HCT116 (cell line): ENCODE results near the gene LARP1. TPM values are rescaled to one million over a fixed set of nuclear protein-coding genes. Genes with fewer than 3 reads are reported as not detected.

Source experiments
- ATAC-seq: fragments of 200-7000 bp; cut with Tn5 transposase; 2 replicates; pipeline ENCODE4 v1.9.1; 2020; ENCODE audit warnings: mild to moderate bottlenecking, moderate library complexity
- Bru-seq: library from RNA; stranded (reverse); fragments of 400-500 nt; gene quantifications from one replicate; lab custom pipeline; 2021; lab: Mats Ljungman, UMichigan
- BruChase-seq, 2 experiments: library from RNA; stranded (reverse); fragments of 400-500 nt; gene quantifications; one replicate each; lab custom pipeline; 2021; lab: Mats Ljungman, UMichigan
- BruUV-seq: library from RNA; stranded (reverse); fragments of 400-500 nt; replicated peaks from 2 replicates; lab custom pipeline; 2021; lab: Mats Ljungman, UMichigan
- CTCF ChIA-PET: fragments of 300-600 bp; sonication (Branson Sonifier 250); formaldehyde crosslinking; loops from one replicate; lab custom pipeline; 2021; ENCODE audit warnings: antibody characterized with exemption; lab: Charles Lee
- POLR2A ChIA-PET: fragments of 300-600, 350-600 bp; sonication (Branson Sonifier 250); formaldehyde crosslinking; loops from one replicate; lab custom pipeline; 2021; ENCODE audit warnings: antibody characterized with exemption; lab: Charles Lee
- RAD21 ChIA-PET, 2 experiments: fragments of 300-600 bp; sonication (Branson Sonifier 250); formaldehyde crosslinking; loops; one replicate each; lab custom pipeline; 2023; ENCODE audit warnings: low total read pairs in 2 of 2; ENCODE audit not compliant: uncharacterized antibody in 2 of 2, unreplicated experiment in 2 of 2, low non-redundant PET in 1 of 2; lab: Charles Lee
- DNase-seq: peaks from one replicate; pipeline ENCODE4 v3.0.0-alpha.2; 2010; ENCODE audit warnings: low read depth, low spot score
- H2AFZ ChIP-seq: fragments of 200-600 bp; shearing (Covaris generic), sonication (generic); 2 replicates; pipeline ENCODE4 v1.6.1; 2017; ENCODE audit warnings: low read depth, mixed run types, mixed read lengths, antibody characterized with exemption, low read length; ENCODE audit not compliant: poor library complexity, severe bottlenecking
- H3K27ac ChIP-seq: 2 replicates; pipeline ENCODE4 v1.5.1; 2012; ENCODE audit warnings: low read depth, low read length
- H3K27me3 ChIP-seq: fragments of 200-600 bp; sonication (generic); 2 replicates; pipeline ENCODE4 v1.6.1; 2016; ENCODE audit warnings: mixed run types, low read length, mixed read lengths; ENCODE audit not compliant: insufficient read depth
- H3K36me3 ChIP-seq, 2 experiments: fragments of 200-500 bp in 1 of 2; fragments of 200-600 bp in 1 of 2; sonication (Bioruptor generic) in 1 of 2; sonication (generic) in 1 of 2; 2 replicates each; pipeline versions ENCODE4 v1.5.1 to v1.6.1; 2014 to 2016; ENCODE audit warnings: low read length in 2 of 2, inconsistent platforms in 1 of 2, mixed read lengths in 1 of 2, mixed run types in 1 of 2; ENCODE audit not compliant: insufficient read depth in 2 of 2, control insufficient read depth in 1 of 2
- H3K4me1 ChIP-seq, 2 experiments: fragments of 200-600 bp in 1 of 2; sonication (generic) in 1 of 2; 2 replicates each; pipeline versions ENCODE4 v1.5.1 to v1.6.1; 2012 to 2017; ENCODE audit warnings: low read length in 2 of 2, inconsistent platforms in 1 of 2, mild to moderate bottlenecking in 1 of 2, mixed read lengths in 1 of 2, mixed run types in 1 of 2, moderate library complexity in 1 of 2; ENCODE audit not compliant: insufficient read depth in 2 of 2, control insufficient read depth in 1 of 2
- H3K4me2 ChIP-seq: fragments of 200-600 bp; sonication (generic); 2 replicates; pipeline ENCODE4 v1.6.1; 2017; ENCODE audit warnings: mixed run types, low read length, mixed read lengths
- H3K4me3 ChIP-seq, 2 experiments: fragments of 200-600 bp in 1 of 2; sonication (generic) in 1 of 2; replicated peaks in 1 of 2; 2 replicates each; pipeline ENCODE4 v1.5.1; 2011 to 2016; ENCODE audit warnings: low read length in 2 of 2, control low read depth in 1 of 2, low read depth in 1 of 2, mild to moderate bottlenecking in 1 of 2, mixed read lengths in 1 of 2, mixed run types in 1 of 2
- H3K79me2 ChIP-seq: fragments of 200-600 bp; sonication (generic); 2 replicates; pipeline ENCODE4 v1.6.1; 2017; ENCODE audit warnings: mild to moderate bottlenecking, mixed run types, low read length, moderate library complexity, mixed read lengths; ENCODE audit not compliant: insufficient read depth
- H3K9ac ChIP-seq: fragments of 200-600 bp; sonication (generic); 2 replicates; pipeline ENCODE4 v1.6.1; 2016; ENCODE audit warnings: low read length, mixed read lengths
- H3K9me2 ChIP-seq: fragments of 200-600 bp; sonication (generic), shearing (Covaris generic); 2 replicates; pipeline ENCODE4 v1.6.1; 2017; ENCODE audit warnings: mixed run types, mild to moderate bottlenecking, moderate library complexity; ENCODE audit not compliant: insufficient read depth
- H3K9me3 ChIP-seq, 2 experiments: fragments of 200-500 bp in 1 of 2; fragments of 200-600 bp in 1 of 2; sonication (Bioruptor generic) in 1 of 2; sonication (generic) in 1 of 2; 2 replicates each; pipeline ENCODE4 v1.6.1; 2014 to 2017; ENCODE audit warnings: low read length in 2 of 2, mixed read lengths in 2 of 2, inconsistent platforms in 1 of 2, low read depth in 1 of 2, mild to moderate bottlenecking in 1 of 2, mixed run types in 1 of 2, moderate library complexity in 1 of 2; ENCODE audit not compliant: control insufficient read depth in 1 of 2, insufficient read depth in 1 of 2
- H4K20me1 ChIP-seq: fragments of 200-600 bp; sonication (generic), shearing (Covaris generic); 2 replicates; pipeline ENCODE4 v1.6.1; 2017; ENCODE audit warnings: mixed run types, mild to moderate bottlenecking, moderate library complexity; ENCODE audit not compliant: insufficient read depth
- CBX3 ChIP-seq: IDR thresholded peaks from 2 replicates; pipeline ENCODE4 v1.6.1; 2012; ENCODE audit warnings: low read depth
- CEBPB ChIP-seq: IDR thresholded peaks from 2 replicates; pipeline ENCODE4 v1.6.1; 2012; ENCODE audit warnings: low read depth
- EGR1 ChIP-seq: IDR thresholded peaks from 2 replicates; pipeline ENCODE4 v1.6.1; 2012; ENCODE audit warnings: low read depth
- ELF1 ChIP-seq: IDR thresholded peaks from 2 replicates; pipeline ENCODE4 v1.6.1; 2012; ENCODE audit warnings: low read depth, borderline replicate concordance
- EZH2 ChIP-seq: fragments of 200-600 bp; sonication (generic); IDR thresholded peaks from 2 replicates; pipeline ENCODE4 v1.6.1; 2017; ENCODE audit warnings: antibody characterized with exemption, mixed run types
- JUND ChIP-seq: IDR thresholded peaks from 2 replicates; pipeline ENCODE4 v1.6.1; 2012
- POLR2A ChIP-seq: IDR thresholded peaks from 2 replicates; pipeline ENCODE4 v1.7.0; 2011; ENCODE audit warnings: borderline replicate concordance; ENCODE audit not compliant: insufficient read depth, insufficient read length; ENCODE audit errors: extremely low read depth
- POLR2AphosphoS5 ChIP-seq: IDR thresholded peaks from 2 replicates; pipeline ENCODE4 v1.6.1; 2011; ENCODE audit warnings: mild to moderate bottlenecking, low read depth, low read length, moderate library complexity
- RAD21 ChIP-seq: IDR thresholded peaks from 2 replicates; pipeline ENCODE4 v1.6.1; 2012; ENCODE audit warnings: low read depth, mild to moderate bottlenecking
- SIN3A ChIP-seq: IDR thresholded peaks from 2 replicates; pipeline ENCODE4 v1.6.1; 2012; ENCODE audit warnings: low read depth
- SP1 ChIP-seq: IDR thresholded peaks from 2 replicates; pipeline ENCODE4 v1.6.1; 2012; ENCODE audit warnings: low read depth
- SRF ChIP-seq: IDR thresholded peaks from 2 replicates; pipeline ENCODE4 v1.6.1; 2012; ENCODE audit warnings: low read depth
- TCF7L2 ChIP-seq: IDR thresholded peaks from 2 replicates; pipeline ENCODE4 v1.7.0; 2011; ENCODE audit warnings: borderline replicate concordance, inconsistent platforms; ENCODE audit not compliant: insufficient read depth, insufficient read length; ENCODE audit errors: extremely low read depth
- YY1 ChIP-seq: IDR thresholded peaks from 2 replicates; pipeline ENCODE4 v1.6.1; 2011; ENCODE audit warnings: low read length, low read depth, moderate library complexity, mild to moderate bottlenecking; ENCODE audit not compliant: insufficient replicate concordance; ENCODE audit errors: extremely low read depth
- ZFX ChIP-seq: fragments of 450-650 bp; IDR thresholded peaks from 2 replicates; pipeline ENCODE4 v1.6.1; 2017
- ZNF274 ChIP-seq: fragments of 200-500 bp; sonication (Bioruptor generic); IDR thresholded peaks from 2 replicates; pipeline ENCODE4 v1.6.1; 2014; ENCODE audit warnings: mild to moderate bottlenecking, low read depth, low read length, inconsistent platforms
- intact Hi-C: fragments of 100-400 bp; cut with micrococcal nuclease; formaldehyde crosslinking; loops from 2 replicates; pipeline ENCODE4 v1.10.0; 2022
- long read RNA-seq: library from polyadenylated mRNA; unstranded; transcript quantifications from one replicate; pipeline ENCODE4 v2.0.0, GENCODE V29; 2021; ENCODE audit not compliant: unreplicated experiment
- polyA plus RNA-seq: library from polyadenylated mRNA; unstranded; fragments of >200 nt; gene quantifications from 2 replicates; pipeline ENCODE4 v1.2.1, GENCODE V29; 2012; ENCODE audit warnings: missing spikeins
- total RNA-seq: library from RNA; stranded (reverse); gene quantifications from one replicate; pipeline ENCODE4 v1.2.1, GENCODE V29; 2021; ENCODE audit not compliant: unreplicated experiment
- TF ChIP-seq, protein P1 (sequence below): IDR thresholded peaks from 2 replicates; pipeline ENCODE4 v1.6.1; 2011; ENCODE audit warnings: mild to moderate bottlenecking, low read length, moderate library complexity; ENCODE audit not compliant: insufficient replicate concordance; ENCODE audit errors: extremely low read depth
- TF ChIP-seq, protein P2 (sequence below): IDR thresholded peaks from 2 replicates; pipeline ENCODE4 v1.6.1; 2012
- TF ChIP-seq, protein P3 (sequence below): IDR thresholded peaks from 2 replicates; pipeline ENCODE4 v1.6.1; 2012
- TF ChIP-seq, protein P4 (sequence below), 3 experiments: fragments of 200-600 bp in 1 of 3; sonication (generic) in 1 of 3; IDR thresholded peaks in 2 of 3; conservative IDR thresholded peaks in 1 of 3; 2 replicates each; pipeline ENCODE4 v1.5.1; 2012 to 2017; ENCODE audit warnings: low read depth in 2 of 3, low read length in 2 of 3, antibody characterized with exemption in 1 of 3, borderline replicate concordance in 1 of 3, control low read depth in 1 of 3, mild to moderate bottlenecking in 1 of 3, mixed read lengths in 1 of 3, mixed run types in 1 of 3, moderate library complexity in 1 of 3; ENCODE audit not compliant: insufficient read depth in 1 of 3

LARP1 gene
- total RNA-seq (201 TPM), Bru-seq, nascent RNA (percentile 90 among the genes with signal in this experiment), BruChase-seq, experiment 1, labeled RNA remaining after a 6-hour chase (percentile 94 among the genes with signal in this experiment), BruChase-seq, experiment 2, labeled RNA remaining after a 2-hour chase (percentile 92 among the genes with signal in this experiment)
- polyA plus RNA-seq = 71.0 and 79.3 TPM in 2 replicates
- long read RNA-seq, partial matches to known transcripts = 32 of 151 reads
- long read RNA-seq, other reads (novel, unspliced or antisense) = 117 of 151 reads

GRCh38 chr5:154755361-154756008, at the start of gene LARP1:
Gene LARP1 (plus strand): TSS chr5:154755377. CDS start chr5:154755758, 381 bp downstream.
- ATAC-seq = peak; percentile 13
- Histone ChIP-seq H3K27ac (peak within 1 kb of the TSS; percentile 95), H4K20me1 (peaks cover 24% of the 10 kb centered on the region; the same call in 1 of the 2 replicates), H3K79me2 (peaks cover 61% of the 10 kb centered on the region), H3K4me2 (peak within 1 kb of the TSS; percentile 96), H3K9me3 (no peaks in the 10 kb centered on the region), H3K9ac (peak within 1 kb of the TSS; percentile 99), H3K4me1 (peaks cover 24 to 50% of the 10 kb centered on the region in 2 experiments), H3K36me3 (peaks cover 0 to 4% of the 10 kb centered on the region in 2 experiments; a peak in 1 of 4 replicates), H3K27me3 (no peaks in the 10 kb centered on the region), H3K9me2 (no peaks in the 10 kb centered on the region), H3K4me3 (peak within 1 kb of the TSS; percentile 90 to 92), H2AFZ (no peak within 1 kb of the TSS)
- no peak for DNase-seq
- TF ChIP-seq ZNF274 (no peak), YY1 (no peak), CEBPB (no peak), TCF7L2 (no peak), ZFX (no peak; the same call in 1 of the 2 replicates), EZH2 (no peak), SIN3A (no peak), JUND (no peak), POLR2A (no peak), POLR2AphosphoS5 (no peak; the same call in none of the 2 replicates), CBX3 (no peak), RAD21 (no peak), SP1 (no peak), SRF (no peak), ELF1 (no peak), EGR1 (no peak)
- TF ChIP-seq, protein P1, sequence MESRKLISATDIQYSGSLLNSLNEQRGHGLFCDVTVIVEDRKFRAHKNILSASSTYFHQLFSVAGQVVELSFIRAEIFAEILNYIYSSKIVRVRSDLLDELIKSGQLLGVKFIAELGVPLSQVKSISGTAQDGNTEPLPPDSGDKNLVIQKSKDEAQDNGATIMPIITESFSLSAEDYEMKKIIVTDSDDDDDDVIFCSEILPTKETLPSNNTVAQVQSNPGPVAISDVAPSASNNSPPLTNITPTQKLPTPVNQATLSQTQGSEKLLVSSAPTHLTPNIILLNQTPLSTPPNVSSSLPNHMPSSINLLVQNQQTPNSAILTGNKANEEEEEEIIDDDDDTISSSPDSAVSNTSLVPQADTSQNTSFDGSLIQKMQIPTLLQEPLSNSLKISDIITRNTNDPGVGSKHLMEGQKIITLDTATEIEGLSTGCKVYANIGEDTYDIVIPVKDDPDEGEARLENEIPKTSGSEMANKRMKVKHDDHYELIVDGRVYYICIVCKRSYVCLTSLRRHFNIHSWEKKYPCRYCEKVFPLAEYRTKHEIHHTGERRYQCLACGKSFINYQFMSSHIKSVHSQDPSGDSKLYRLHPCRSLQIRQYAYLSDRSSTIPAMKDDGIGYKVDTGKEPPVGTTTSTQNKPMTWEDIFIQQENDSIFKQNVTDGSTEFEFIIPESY = no peak
- TF ChIP-seq, protein P2, sequence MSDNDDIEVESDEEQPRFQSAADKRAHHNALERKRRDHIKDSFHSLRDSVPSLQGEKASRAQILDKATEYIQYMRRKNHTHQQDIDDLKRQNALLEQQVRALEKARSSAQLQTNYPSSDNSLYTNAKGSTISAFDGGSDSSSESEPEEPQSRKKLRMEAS = no peak
- TF ChIP-seq, protein P3, sequence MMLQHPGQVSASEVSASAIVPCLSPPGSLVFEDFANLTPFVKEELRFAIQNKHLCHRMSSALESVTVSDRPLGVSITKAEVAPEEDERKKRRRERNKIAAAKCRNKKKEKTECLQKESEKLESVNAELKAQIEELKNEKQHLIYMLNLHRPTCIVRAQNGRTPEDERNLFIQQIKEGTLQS = no peak
- TF ChIP-seq, protein P4, sequence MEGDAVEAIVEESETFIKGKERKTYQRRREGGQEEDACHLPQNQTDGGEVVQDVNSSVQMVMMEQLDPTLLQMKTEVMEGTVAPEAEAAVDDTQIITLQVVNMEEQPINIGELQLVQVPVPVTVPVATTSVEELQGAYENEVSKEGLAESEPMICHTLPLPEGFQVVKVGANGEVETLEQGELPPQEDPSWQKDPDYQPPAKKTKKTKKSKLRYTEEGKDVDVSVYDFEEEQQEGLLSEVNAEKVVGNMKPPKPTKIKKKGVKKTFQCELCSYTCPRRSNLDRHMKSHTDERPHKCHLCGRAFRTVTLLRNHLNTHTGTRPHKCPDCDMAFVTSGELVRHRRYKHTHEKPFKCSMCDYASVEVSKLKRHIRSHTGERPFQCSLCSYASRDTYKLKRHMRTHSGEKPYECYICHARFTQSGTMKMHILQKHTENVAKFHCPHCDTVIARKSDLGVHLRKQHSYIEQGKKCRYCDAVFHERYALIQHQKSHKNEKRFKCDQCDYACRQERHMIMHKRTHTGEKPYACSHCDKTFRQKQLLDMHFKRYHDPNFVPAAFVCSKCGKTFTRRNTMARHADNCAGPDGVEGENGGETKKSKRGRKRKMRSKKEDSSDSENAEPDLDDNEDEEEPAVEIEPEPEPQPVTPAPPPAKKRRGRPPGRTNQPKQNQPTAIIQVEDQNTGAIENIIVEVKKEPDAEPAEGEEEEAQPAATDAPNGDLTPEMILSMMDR (IDR thresholded peaks at IDR 0.05 in 2 of 3, conservative IDR thresholded peaks at IDR 0.05 in 1 of 3; ENCODE audit: borderline replicate concordance in 1 of 3, insufficient read depth in 1 of 3, low read depth in 2 of 3, low read length in 2 of 3) = no peak
- CTCF ChIA-PET = no interaction called here
- no TSS peak for BruUV-seq
- intact Hi-C loops = loop anchor here (1.0 to 2.0 kb wide), 3 partner anchors 43 to 103 kb away; partner anchors contain the start of gene CNOT8
- POLR2A ChIA-PET = no interaction called here
- RAD21 ChIA-PET = no interaction called here
